Activated CD4-positive, alpha-beta T cell treated with anti-CD3 and anti-CD28 coated beads for 4 hours (primary cell): Measurements from ENCODE around the gene FKBP2.

ENCODE experiments used
- DNase-seq, 2 donors: peaks; one replicate each; pipeline ENCODE4 v3.0.0-alpha.2; 2020

Gene FKBP2

GRCh38 chr11:64219755-64220154 is 21.1 kb upstream of the FKBP2 start:
- DNase-seq: no peak

DNA sequence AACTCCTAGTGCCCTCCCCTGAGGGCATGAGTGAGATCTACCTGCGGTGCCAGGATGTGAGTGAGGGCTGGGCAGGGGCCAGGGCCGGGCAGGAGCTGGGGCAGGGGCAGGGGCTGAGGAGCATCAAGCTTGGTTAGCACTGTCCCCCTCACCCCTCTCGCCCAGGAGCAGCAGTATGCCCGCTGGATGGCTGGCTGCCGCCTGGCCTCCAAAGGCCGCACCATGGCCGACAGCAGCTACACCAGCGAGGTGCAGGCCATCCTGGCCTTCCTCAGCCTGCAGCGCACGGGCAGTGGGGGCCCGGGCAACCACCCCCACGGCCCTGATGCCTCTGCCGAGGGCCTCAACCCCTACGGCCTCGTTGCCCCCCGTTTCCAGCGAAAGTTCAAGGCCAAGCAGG is 20.6 kb upstream of the FKBP2 start:
- no peak for DNase-seq

DNA sequence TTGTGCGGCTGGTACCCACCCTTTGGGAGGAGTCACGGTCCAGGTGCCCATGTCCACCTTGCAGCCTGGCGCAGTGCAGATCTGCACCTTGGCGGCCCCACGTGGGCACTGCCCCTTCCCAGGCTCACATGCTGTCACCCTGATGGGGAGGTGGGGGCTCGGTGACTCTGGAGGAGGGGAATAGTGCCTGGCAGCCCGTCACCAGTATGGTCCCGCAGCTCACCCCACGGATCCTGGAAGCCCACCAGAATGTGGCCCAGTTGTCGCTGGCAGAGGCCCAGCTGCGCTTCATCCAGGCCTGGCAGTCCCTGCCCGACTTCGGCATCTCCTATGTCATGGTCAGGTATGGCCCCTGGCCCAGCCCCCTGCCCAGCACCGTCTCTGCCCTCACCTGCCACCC is 20.1 kb upstream of the FKBP2 start:
- no peak for DNase-seq

DNA sequence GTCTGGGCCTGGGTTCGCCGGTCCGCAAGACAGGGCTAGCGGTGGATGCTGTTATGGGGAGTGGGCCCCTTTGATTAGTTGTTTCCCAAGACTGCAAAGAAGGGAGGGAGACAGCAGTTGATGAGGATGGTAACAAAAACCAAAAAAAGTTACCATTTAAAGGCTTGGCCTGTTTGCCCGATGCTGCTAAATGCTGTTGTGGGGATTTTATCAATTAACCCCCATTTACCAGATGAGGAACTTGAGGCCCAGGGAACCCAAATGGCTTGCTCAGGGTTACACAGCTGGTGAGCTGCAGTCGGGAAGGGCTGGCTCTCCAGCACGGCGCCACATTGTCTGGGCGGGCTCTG is 18.3 kb upstream of the FKBP2 start:
- DNase-seq: no peak

- no peak for DNase-seq
Observed at GRCh38 chr11:64223001-64223651, 17.8 kb upstream of the FKBP2 start.

DNA sequence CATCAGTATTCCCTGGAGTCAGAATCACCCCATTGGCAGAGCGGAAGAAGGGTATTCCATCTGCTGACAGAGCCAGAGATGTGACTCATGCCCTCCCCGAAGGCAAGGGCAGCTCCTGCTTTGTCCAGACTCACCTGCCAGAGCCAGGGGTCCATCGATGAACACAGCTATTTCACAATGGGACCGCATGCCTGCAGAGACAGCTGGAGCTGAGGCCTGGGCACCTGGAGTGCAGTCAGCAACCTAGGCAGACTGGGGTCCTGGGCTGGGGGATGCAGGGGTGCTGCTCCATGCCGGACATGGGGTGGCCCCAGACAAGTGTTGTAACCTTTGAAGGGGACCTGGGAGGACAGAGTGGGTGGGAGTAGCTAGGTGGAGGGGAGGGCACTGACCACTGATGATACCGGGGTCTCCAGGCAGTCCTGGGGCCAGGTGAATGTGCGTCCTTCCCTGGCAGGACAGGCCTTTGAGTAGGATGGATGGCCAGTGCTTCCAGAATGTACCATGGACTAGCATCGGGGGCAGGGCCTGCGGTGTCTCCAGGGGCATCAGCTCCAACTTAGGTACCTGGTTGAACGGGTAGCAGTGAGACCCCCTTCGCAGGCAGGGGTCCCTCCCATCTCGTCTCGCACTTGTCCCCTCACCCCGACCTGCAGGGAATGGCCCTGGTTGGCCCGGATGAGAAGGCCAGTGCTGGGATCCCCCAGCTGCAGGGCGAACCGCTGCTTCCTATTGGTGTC is 16.6 kb upstream of the FKBP2 start:
- DNase-seq: no peak

DNA sequence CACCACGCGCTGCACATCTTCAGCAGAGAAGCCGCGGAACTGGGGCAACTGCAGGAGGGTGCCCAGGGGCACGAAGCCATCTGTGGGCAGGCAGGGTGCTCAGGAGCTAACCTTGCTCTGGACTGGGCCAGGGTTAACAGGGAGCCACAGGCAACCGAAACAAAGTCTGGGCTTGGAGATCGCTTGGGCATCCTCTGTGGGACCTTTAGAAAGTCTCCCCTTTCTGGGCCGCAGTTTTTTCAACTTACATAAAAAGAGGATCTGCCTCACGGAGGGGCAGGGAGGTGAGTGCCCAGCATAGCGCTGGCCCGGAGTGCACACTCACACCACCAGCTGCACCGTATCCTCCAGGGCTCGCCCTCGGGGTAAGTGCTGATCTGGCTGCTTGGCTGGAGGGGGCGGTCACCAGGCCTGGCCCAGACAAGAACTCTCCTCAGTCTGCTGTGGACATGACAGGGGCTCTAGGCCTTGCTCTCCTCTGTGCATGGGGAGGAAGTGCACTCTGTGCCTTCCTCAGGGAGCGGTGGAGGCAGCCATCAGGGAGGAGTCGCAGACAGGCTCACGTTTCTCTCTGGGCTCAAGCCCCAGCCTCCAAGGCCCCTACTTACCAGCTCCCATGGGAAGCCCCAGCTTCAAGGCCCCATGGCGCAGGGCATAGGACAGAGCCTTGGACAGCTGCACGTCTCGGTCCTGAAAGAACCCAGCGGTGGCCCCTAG is 15.8 kb upstream of the FKBP2 start:
- DNase-seq: no peak

GRCh38 chr11:64225608-64226506 is 15.0 kb upstream of the FKBP2 start, which contains the start of the genes NUDT22 and TRPT1:
Gene NUDT22, plus strand, starts transcription at chr11:64226274. Its CDS starts 379 bp downstream, at chr11:64226653.
Gene TRPT1, minus strand, starts transcription at chr11:64226186. Its CDS starts 326 bp downstream, at chr11:64225860.
- DNase-seq: peak; percentile 85 to 92

- peak; percentile 32 to 46 for DNase-seq
Observed at GRCh38 chr11:64226507-64227051, 14.3 kb upstream of the FKBP2 start.

- no peak for DNase-seq
Observed at GRCh38 chr11:64227405-64227956, 13.4 kb upstream of the FKBP2 start.

DNA sequence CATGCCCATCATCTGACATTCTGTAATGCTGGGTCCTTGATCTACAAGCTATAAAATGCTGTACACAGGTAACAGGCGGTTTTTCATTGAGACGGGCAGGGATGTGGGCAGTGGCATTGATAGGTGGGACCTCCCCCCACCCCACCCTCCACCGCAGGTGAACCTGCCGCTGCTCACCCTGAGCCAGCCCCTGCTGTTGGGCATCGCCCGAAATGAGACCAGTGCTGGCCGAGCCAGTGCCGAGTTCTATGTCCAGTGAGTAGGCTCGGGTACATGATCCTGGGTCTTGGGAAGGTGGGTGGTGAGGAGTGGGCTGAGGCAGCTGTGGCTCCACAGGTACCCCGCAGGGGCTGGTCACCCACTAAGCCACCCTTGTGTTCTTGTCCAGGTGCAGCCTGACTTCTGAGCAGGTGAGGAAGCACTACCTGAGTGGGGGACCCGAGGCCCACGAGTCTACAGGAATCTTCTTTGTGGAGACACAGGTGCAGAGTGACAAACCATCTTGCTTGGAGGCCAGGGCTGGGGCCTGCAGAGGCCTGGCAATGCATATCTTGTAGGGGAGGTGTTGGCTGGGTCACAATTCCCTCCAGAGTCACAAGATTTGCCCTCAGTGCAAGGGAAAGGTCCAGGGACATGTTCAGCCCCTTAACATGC is 11.7 kb upstream of the FKBP2 start:
- DNase-seq: no peak

DNA sequence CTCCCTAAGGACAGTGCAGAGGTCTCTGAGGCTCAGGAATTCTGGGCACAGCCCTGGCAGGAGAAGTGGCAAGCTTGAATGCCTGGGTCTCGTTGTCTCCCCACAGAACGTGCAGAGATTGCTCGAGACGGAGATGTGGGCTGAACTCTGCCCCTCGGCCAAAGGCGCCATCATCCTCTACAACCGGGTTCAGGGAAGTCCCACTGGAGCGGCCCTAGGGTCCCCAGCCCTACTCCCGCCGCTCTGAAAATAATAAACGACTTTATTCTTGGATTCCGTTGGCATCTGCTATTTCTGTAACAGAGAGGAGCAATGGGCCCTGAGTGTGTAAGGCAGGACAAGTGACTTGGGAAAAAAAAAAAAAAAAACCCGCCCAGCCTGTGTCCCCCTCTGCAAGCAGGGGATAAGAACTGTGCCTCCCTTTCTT is 11.1 kb upstream of the FKBP2 start:
- DNase-seq: no peak

DNA sequence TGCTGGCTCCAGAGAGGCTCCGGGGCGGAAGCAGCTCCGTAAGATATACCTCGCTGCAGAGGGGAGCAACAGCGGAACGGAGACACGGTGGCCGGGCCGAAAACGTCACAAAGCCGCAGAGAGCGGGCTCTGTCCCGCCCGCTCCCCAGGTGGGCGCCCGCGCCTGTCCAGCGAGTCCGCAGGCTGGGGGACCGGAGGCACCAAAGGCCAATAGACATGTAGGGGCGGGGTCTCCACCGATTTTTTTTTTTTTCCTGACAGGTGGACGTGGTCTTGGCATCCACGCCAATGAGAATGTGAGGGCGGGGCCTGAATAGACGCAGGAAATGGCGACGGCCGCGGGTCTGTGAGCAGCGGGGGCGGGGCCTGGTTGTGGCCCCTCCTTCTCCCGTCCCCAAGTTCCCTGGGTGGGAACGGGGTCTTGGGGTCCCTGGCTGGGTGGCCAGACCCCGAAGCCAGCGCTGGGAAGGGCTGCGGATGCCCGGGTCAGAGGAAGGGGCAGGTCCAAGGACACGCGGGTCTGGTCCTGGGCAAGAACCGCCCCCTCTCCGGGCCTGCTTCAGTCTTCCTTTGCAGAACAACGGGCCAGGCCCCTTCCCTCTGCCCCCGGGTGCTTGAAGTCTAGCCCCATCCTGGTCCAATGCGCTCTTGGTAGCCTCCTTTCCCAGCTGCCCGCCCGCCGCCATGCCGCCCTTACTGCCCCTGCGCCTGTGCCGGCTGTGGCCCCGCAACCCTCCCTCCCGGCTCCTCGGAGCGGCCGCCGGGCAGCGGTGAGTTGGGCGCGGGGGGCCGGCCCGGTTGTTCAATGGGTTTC is 10.5 kb upstream of the FKBP2 start, which contains the start of gene DNAJC4:
Gene DNAJC4, plus strand, starts transcription at position 378 of the 814 bp plus-strand sequence. Its CDS starts 307 bp downstream, at position 685.
- DNase-seq: peak; percentile 81 to 85

GRCh38 chr11:64230985-64231365 is 9.9 kb upstream of the FKBP2 start:
- DNase-seq: no peak

DNA sequence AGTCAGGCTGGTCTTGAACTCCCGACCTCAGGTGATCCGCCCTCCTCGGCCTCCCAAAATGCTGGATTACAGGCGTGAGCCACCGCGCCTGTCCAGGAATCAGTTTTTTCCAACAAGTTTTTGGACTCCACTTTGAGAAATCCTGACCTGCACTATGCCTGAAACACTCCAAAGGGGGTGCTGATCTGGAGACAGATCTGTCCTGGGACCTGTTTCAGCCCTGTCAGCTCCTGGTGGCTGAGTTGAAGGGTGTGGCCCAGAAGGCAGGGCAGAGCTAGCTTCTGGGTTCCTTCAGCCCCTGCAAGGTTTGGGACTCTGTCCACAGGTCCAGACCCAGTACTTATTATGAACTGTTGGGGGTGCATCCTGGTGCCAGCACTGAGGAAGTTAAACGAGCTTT is 9.3 kb upstream of the FKBP2 start:
- DNase-seq: no peak

DNA sequence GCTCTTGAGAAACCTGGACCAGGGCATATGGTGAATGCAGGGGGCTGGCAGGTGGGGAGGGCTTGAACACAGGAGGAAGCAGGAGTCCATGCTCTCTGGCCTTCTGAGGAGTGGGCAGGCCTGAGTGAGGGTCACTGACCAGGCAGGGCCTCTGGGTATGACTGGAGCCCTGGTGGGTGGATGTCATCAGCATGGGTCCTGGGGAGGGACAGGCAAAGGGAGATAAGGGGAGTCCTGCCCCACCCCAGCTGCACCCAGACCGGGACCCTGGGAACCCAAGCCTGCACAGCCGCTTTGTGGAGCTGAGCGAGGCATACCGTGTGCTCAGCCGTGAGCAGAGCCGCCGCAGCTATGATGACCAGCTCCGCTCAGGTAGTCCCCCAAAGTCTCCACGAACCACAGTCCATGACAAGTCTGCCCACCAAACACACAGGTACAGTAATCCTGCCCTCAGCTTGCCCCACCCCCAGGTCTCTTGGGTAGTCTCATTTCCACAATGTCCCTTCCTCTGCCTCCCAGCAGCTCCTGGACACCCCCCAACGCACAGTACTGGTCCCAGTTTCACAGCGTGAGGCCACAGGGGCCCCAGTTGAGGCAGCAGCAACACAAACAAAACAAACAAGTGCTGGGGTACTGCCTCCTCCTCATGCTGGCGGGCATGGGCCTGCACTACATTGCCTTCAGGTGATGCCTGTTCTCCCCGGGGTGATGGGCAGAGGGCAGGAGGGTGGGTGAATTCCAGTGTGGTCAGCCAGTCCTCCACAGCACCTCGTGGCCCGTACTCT is 8.5 kb upstream of the FKBP2 start:
- DNase-seq: no peak

DNA sequence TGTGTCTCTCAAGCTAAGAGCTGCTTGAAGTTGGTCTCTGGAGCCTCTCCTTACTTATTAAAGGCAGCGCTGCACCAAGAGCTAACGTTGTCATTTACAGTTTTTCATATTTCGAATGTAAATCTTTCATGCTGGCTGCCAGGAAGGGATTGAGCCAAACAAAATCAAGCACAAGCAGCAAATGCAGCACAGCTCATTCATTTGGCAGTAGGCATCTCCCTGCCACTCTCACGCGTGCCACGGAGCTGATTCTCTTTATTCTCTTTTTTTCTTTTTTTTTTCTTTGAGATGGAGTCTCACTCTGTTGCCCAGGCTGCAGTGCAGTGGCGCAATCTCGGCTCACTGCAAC is 8.0 kb upstream of the FKBP2 start:
- DNase-seq: no peak

DNA sequence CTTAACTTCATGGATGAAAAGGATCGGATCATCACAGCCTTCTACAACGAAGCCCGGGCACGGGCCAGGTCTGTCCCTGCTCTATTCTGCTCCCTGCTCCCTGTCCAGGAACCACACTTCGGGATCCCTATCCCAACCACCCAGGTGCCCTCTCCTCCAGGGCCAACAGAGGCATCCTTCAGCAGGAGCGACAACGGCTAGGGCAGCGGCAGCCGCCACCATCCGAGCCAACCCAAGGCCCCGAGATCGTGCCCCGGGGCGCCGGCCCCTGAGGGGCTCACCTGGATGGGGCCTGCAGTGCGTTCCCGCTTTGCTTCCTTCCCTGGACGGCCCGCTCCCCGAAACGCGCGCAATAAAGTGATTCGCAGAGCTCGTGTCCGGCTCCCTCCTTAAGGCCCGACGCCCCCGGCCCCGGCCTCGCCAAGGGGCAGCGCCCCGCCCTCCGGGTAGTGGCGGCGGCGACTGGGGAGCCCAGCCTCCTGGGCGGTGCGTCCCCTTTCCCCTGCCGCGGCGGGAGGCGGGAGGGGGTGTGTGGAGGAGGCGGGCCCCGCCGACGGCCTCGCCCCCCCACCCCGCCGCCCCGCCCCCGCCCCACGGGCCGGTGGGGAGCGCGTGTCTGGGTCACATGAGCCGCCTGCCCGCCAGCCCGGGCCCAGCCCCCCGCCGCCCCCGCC is 6.8 kb upstream of the FKBP2 start, which contains the start of gene VEGFB:
Gene VEGFB, plus strand, starts transcription at position 672 of the 674 bp plus-strand sequence. CDS start 250 bp downstream, outside the sequence.
- DNase-seq: peak; percentile 72 to 76
